ENCODE results near the gene TEAD2.
"Not testable (repeated sequence)": the region's sequence is repeated elsewhere in the genome, so short reads cannot be mapped to it uniquely, and the experiment has no call there.

TEAD2 gene

GRCh38 chr19:49306734-49307133 is 55.5 kb downstream of the TEAD2 start:
- H3K9me3 ChIP-seq (ENCODE audit: control insufficient read depth, insufficient read depth, low read length); H3F3A ChIP-seq (ENCODE audit: control insufficient read depth, insufficient read depth); H3K79me2 ChIP-seq (ENCODE audit: control insufficient read depth, low read length); H3K9me2 ChIP-seq (replicated peaks; ENCODE audit: control insufficient read depth, low read length); H3K27me3 ChIP-seq (ENCODE audit: control insufficient read depth, low read length); H4K20me1 ChIP-seq (ENCODE audit: control insufficient read depth, insufficient read depth, low read depth, low read length): not testable (repeated sequence)
- peaks cover 58% of the 10 kb centered on the region for H3K4me1 ChIP-seq (ENCODE audit: control insufficient read depth, low read length)
- peak overlapping the region; percentile 47 for H3K27ac ChIP-seq (ENCODE audit: low read depth, low read length)
- TF ChIP-seq CTCF (IDR thresholded peaks at IDR 0.05; ENCODE audit: low read depth, low read length, poor library complexity, severe bottlenecking) = peak; percentile 55
- peak overlapping the region; percentile 51 for H3K4me2 ChIP-seq (ENCODE audit: low read length)
- peaks cover 23% of the 10 kb centered on the region for H3K36me3 ChIP-seq (ENCODE audit: control insufficient read depth, low read length)
- H3K4me3 ChIP-seq (ENCODE audit: low read length) = peak overlapping the region; percentile 25

GRCh38 chr19:49301866-49302252 is 60.4 kb downstream of the TEAD2 start:
- no peak overlapping the region for H3K4me3 ChIP-seq (ENCODE audit: low read length)
- peaks cover 11% of the 10 kb centered on the region; the same call in 1 of the 2 replicates for H3F3A ChIP-seq (ENCODE audit: control insufficient read depth, insufficient read depth)
- no peak overlapping the region for H3K4me2 ChIP-seq (ENCODE audit: low read length)
- H3K9me2 ChIP-seq (replicated peaks; ENCODE audit: control insufficient read depth, low read length) = no peaks in the 10 kb centered on the region
- TF ChIP-seq EZH2phosphoT487 (IDR thresholded peaks at IDR 0.05; ENCODE audit: borderline replicate concordance, low read length) = no peak
- no peak for TF ChIP-seq CTCF (IDR thresholded peaks at IDR 0.05; ENCODE audit: low read depth, low read length, poor library complexity, severe bottlenecking)
- no peaks in the 10 kb centered on the region for H3K27me3 ChIP-seq (ENCODE audit: control insufficient read depth, low read length)
- peaks cover 22% of the 10 kb centered on the region for H3K4me1 ChIP-seq (ENCODE audit: control insufficient read depth, low read length)
- H4K20me1 ChIP-seq (ENCODE audit: control insufficient read depth, insufficient read depth, low read depth, low read length) = no peaks in the 10 kb centered on the region
- no peak overlapping the region for H3K27ac ChIP-seq (ENCODE audit: low read depth, low read length)
- H3K79me2 ChIP-seq (ENCODE audit: control insufficient read depth, low read length) = no peaks in the 10 kb centered on the region
- no peaks in the 10 kb centered on the region for H3K36me3 ChIP-seq (ENCODE audit: control insufficient read depth, low read length)
- H3K9me3 ChIP-seq (ENCODE audit: control insufficient read depth, insufficient read depth, low read length) = no peaks in the 10 kb centered on the region

GRCh38 chr19:49301165-49301865 is 60.9 kb downstream of the TEAD2 start:
- Histone ChIP-seq H3K79me2 (ENCODE audit: control insufficient read depth, low read length) (no peaks in the 10 kb centered on the region), H3K9me3 (ENCODE audit: control insufficient read depth, insufficient read depth, low read length) (no peaks in the 10 kb centered on the region), H3K27ac (ENCODE audit: low read depth, low read length) (no peak overlapping the region), H4K20me1 (ENCODE audit: control insufficient read depth, insufficient read depth, low read depth, low read length) (no peaks in the 10 kb centered on the region), H3K9me2 (replicated peaks; ENCODE audit: control insufficient read depth, low read length) (no peaks in the 10 kb centered on the region), H3K4me1 (ENCODE audit: control insufficient read depth, low read length) (peaks cover 16% of the 10 kb centered on the region), H3F3A (ENCODE audit: control insufficient read depth, insufficient read depth) (peaks cover 11% of the 10 kb centered on the region; the same call in 1 of the 2 replicates), H3K4me2 (ENCODE audit: low read length) (peak overlapping the region; percentile 77), H3K27me3 (ENCODE audit: control insufficient read depth, low read length) (no peaks in the 10 kb centered on the region), H3K4me3 (ENCODE audit: low read length) (peak overlapping the region; percentile 63), H3K36me3 (ENCODE audit: control insufficient read depth, low read length) (no peaks in the 10 kb centered on the region)
- TF ChIP-seq CTCF (IDR thresholded peaks at IDR 0.05; ENCODE audit: low read depth, low read length, poor library complexity, severe bottlenecking) (peak; percentile 99), EZH2phosphoT487 (IDR thresholded peaks at IDR 0.05; ENCODE audit: borderline replicate concordance, low read length) (no peak)

- not testable (repeated sequence) for H3K27me3 ChIP-seq (ENCODE audit: control insufficient read depth, low read length); H3K79me2 ChIP-seq (ENCODE audit: control insufficient read depth, low read length); H3K4me2 ChIP-seq (ENCODE audit: low read length); H3K27ac ChIP-seq (ENCODE audit: low read depth, low read length); H4K20me1 ChIP-seq (ENCODE audit: control insufficient read depth, insufficient read depth, low read depth, low read length); H3K36me3 ChIP-seq (ENCODE audit: control insufficient read depth, low read length); H3K9me3 ChIP-seq (ENCODE audit: control insufficient read depth, insufficient read depth, low read length); H3K9me2 ChIP-seq (replicated peaks; ENCODE audit: control insufficient read depth, low read length); H3K4me3 ChIP-seq (ENCODE audit: low read length)
- peaks cover 11% of the 10 kb centered on the region; the same call in 1 of the 2 replicates for H3F3A ChIP-seq (ENCODE audit: control insufficient read depth, insufficient read depth)
- peaks cover 14% of the 10 kb centered on the region for H3K4me1 ChIP-seq (ENCODE audit: control insufficient read depth, low read length)
Observed at GRCh38 chr19:49298653-49299052, 63.6 kb downstream of the TEAD2 start.

Measured in DOHH2 (cell line).